ENCODE data around the gene PDK2. TPM values are rescaled to one million over a fixed set of nuclear protein-coding genes. Genes with fewer than 3 reads are reported as not detected.

The PDK2 gene
- total and polyA plus RNA-seq, 9 of the 15 experiments (the other 6 are each of a cell fraction or from before 2014, with no cell fraction given), result 0.03 to 2.5 (median 1.4) TPM

DNA sequence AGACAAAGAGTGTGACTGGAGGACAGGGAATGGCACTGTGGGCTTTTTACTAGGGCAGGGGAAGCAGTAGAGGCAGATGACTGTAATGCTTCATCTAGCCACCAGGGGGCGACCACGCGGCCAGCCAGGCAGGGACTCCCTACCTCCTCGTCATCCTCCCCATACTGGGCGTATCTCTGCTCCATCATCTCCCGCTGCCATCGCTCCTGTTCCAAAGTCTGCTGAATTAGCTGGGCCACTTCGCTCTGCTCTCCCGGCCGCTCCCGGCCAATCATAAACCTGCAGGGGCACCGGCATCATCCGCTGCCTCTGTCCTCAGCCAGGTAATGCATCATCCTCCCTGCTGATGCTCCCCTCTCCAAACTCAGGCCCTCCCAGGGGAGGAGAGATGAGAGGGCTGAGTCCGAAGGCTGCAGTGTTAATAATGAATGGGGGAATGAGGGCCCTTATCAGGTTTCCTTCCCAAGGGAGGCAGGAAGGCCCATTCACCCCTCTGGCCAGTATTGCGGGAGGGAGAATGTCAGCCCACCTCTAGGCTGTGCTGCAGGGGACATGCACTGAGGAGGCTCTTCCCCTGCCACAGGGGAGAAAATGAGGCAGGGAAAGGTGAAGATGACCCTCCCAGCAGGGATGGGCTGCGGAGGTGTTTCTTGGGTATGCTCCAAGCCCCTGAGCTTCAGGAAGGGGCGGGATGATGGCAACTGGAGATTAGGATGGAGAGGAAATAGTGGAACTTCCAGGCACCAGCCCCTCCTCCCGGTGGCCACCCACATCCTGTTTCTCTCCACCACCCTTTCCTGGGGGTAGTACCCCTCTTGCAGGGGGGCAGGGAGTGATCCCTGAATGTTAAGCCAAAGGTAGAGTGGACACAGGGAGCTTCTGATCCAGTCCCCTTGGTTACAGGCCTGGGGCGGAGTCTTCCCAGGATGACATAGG is 45.1 kb downstream of the PDK2 start (continued):
- TF ChIP-seq, protein P1, sequence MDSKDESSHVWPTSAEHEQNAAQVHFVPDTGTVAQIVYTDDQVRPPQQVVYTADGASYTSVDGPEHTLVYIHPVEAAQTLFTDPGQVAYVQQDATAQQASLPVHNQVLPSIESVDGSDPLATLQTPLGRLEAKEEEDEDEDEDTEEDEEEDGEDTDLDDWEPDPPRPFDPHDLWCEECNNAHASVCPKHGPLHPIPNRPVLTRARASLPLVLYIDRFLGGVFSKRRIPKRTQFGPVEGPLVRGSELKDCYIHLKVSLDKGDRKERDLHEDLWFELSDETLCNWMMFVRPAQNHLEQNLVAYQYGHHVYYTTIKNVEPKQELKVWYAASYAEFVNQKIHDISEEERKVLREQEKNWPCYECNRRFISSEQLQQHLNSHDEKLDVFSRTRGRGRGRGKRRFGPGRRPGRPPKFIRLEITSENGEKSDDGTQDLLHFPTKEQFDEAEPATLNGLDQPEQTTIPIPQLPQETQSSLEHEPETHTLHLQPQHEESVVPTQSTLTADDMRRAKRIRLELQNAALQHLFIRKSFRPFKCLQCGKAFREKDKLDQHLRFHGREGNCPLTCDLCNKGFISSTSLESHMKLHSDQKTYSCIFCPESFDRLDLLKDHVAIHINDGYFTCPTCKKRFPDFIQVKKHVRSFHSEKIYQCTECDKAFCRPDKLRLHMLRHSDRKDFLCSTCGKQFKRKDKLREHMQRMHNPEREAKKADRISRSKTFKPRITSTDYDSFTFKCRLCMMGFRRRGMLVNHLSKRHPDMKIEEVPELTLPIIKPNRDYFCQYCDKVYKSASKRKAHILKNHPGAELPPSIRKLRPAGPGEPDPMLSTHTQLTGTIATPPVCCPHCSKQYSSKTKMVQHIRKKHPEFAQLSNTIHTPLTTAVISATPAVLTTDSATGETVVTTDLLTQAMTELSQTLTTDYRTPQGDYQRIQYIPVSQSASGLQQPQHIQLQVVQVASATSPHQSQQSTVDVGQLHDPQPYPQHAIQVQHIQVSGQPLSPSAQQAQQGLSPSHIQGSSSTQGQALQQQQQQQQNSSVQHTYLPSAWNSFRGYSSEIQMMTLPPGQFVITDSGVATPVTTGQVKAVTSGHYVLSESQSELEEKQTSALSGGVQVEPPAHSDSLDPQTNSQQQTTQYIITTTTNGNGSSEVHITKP (IDR thresholded peaks at IDR 0.05; ENCODE audit: partially characterized antibody), result no peak
- TF ChIP-seq, protein P2, sequence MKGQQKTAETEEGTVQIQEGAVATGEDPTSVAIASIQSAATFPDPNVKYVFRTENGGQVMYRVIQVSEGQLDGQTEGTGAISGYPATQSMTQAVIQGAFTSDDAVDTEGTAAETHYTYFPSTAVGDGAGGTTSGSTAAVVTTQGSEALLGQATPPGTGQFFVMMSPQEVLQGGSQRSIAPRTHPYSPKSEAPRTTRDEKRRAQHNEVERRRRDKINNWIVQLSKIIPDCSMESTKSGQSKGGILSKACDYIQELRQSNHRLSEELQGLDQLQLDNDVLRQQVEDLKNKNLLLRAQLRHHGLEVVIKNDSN (CRISPR knock-in tag; IDR thresholded peaks at IDR 0.05), result peak; percentile 40; the same call in 1 of the 2 replicates
- TF ChIP-seq ZZZ3 (IDR thresholded peaks at IDR 0.05) (no peak), RBFOX2 (IDR thresholded peaks at IDR 0.05; ENCODE audit: low read depth, low read length) (no peak), CBX3 (IDR thresholded peaks at IDR 0.05; ENCODE audit: borderline replicate concordance in 1 of 2, low read length in 2 of 2) (peak; percentile 46 to 99), MBD2 (IDR thresholded peaks at IDR 0.05; ENCODE audit: borderline replicate concordance, low read depth) (no peak), NFATC3 (IDR thresholded peaks at IDR 0.05) (no peak), NUFIP1 (IDR thresholded peaks at IDR 0.05; ENCODE audit: partially characterized antibody) (no peak), CBFB (CRISPR knock-in tag; IDR thresholded peaks at IDR 0.05) (no peak), MAFK (IDR thresholded peaks at IDR 0.05; ENCODE audit: low read length) (peak; percentile 23; the same call in 1 of the 2 replicates), SNIP1 (IDR thresholded peaks at IDR 0.05; ENCODE audit: low read depth) (no peak), CAMTA2 (CRISPR knock-in tag; conservative IDR thresholded peaks at IDR 0.05) (no peak), ZNF586 (CRISPR knock-in tag; conservative IDR thresholded peaks at IDR 0.05) (no peak), MCM3 (IDR thresholded peaks at IDR 0.05) (no peak), FOS (IDR thresholded peaks at IDR 0.05; ENCODE audit: extremely low read depth, insufficient read length) (no peak), GATAD2A (IDR thresholded peaks at IDR 0.05) (no peak)
- TF ChIP-seq, protein P3, sequence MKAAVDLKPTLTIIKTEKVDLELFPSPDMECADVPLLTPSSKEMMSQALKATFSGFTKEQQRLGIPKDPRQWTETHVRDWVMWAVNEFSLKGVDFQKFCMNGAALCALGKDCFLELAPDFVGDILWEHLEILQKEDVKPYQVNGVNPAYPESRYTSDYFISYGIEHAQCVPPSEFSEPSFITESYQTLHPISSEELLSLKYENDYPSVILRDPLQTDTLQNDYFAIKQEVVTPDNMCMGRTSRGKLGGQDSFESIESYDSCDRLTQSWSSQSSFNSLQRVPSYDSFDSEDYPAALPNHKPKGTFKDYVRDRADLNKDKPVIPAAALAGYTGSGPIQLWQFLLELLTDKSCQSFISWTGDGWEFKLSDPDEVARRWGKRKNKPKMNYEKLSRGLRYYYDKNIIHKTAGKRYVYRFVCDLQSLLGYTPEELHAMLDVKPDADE (conservative IDR thresholded peaks at IDR 0.05; ENCODE audit: control insufficient read depth, low read depth, low read length), result no peak
- TF ChIP-seq, protein P4, sequence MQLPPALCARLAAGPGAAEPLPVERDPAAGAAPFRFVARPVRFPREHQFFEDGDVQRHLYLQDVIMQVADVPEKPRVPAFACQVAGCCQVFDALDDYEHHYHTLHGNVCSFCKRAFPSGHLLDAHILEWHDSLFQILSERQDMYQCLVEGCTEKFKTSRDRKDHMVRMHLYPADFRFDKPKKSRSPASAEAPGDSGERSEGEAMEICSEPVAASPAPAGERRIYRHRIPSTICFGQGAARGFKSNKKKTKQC (CRISPR knock-in tag; IDR thresholded peaks at IDR 0.05), result no peak
- TF ChIP-seq, protein P5, sequence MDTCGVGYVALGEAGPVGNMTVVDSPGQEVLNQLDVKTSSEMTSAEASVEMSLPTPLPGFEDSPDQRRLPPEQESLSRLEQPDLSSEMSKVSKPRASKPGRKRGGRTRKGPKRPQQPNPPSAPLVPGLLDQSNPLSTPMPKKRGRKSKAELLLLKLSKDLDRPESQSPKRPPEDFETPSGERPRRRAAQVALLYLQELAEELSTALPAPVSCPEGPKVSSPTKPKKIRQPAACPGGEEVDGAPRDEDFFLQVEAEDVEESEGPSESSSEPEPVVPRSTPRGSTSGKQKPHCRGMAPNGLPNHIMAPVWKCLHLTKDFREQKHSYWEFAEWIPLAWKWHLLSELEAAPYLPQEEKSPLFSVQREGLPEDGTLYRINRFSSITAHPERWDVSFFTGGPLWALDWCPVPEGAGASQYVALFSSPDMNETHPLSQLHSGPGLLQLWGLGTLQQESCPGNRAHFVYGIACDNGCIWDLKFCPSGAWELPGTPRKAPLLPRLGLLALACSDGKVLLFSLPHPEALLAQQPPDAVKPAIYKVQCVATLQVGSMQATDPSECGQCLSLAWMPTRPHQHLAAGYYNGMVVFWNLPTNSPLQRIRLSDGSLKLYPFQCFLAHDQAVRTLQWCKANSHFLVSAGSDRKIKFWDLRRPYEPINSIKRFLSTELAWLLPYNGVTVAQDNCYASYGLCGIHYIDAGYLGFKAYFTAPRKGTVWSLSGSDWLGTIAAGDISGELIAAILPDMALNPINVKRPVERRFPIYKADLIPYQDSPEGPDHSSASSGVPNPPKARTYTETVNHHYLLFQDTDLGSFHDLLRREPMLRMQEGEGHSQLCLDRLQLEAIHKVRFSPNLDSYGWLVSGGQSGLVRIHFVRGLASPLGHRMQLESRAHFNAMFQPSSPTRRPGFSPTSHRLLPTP (IDR thresholded peaks at IDR 0.05; ENCODE audit: borderline replicate concordance, extremely low read depth, insufficient read length), result no peak

Measured in K562 (cell line).